ENCODE measurements around the gene UQCC5. TPM values are rescaled to one million over a fixed set of nuclear protein-coding genes. Genes with fewer than 3 reads are reported as not detected.

UQCC5 gene
- total RNA-seq, 2 donors from 2014 or later: 9.0 to 11.3 TPM

DNA sequence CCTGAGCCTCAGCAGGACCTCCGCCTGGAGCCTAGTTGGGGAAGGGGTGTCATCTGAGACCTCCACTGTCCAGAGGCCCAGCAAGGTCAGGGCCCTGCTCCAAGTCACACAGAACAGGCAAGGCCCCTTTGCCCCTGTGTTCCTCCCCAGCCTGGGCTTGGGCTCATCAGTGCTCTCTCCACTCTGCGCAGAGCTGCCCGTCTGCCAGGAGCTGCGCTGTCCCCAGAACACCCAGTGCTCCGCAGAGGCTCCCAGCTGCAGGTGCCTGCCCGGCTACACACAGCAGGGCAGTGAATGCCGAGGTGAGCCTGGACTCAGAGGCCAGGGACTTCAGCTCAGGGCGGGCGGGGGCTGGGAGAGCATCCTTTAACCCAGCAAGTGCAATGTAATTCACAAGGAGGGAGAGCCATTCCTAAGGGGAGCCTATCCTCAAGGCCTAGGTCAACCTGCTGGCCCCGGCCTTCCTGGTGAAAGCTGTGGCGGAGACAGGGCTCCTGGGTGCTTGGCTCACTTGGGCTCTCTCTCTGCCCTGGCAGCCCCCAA, 33.5 kb upstream of the UQCC5 start:
- Histone ChIP-seq H3K4me1 (no peaks in the 10 kb centered on the region), H3K36me3 (no peaks in the 10 kb centered on the region), H3K27ac (no peak overlapping the region), H3K27me3 (no peaks in the 10 kb centered on the region), H3K9ac (ENCODE audit: low read depth in 2 of 2, low read length in 2 of 2) (no peak overlapping the region), H3K9me3 (no peaks in the 10 kb centered on the region), H3K4me3 (no peak overlapping the region)
- intact Hi-C loops (cut with DNase I): no loop called here
- TF ChIP-seq, protein P1, sequence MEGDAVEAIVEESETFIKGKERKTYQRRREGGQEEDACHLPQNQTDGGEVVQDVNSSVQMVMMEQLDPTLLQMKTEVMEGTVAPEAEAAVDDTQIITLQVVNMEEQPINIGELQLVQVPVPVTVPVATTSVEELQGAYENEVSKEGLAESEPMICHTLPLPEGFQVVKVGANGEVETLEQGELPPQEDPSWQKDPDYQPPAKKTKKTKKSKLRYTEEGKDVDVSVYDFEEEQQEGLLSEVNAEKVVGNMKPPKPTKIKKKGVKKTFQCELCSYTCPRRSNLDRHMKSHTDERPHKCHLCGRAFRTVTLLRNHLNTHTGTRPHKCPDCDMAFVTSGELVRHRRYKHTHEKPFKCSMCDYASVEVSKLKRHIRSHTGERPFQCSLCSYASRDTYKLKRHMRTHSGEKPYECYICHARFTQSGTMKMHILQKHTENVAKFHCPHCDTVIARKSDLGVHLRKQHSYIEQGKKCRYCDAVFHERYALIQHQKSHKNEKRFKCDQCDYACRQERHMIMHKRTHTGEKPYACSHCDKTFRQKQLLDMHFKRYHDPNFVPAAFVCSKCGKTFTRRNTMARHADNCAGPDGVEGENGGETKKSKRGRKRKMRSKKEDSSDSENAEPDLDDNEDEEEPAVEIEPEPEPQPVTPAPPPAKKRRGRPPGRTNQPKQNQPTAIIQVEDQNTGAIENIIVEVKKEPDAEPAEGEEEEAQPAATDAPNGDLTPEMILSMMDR (IDR thresholded peaks at IDR 0.05): no peak
- DNase-seq: no peak

DNA sequence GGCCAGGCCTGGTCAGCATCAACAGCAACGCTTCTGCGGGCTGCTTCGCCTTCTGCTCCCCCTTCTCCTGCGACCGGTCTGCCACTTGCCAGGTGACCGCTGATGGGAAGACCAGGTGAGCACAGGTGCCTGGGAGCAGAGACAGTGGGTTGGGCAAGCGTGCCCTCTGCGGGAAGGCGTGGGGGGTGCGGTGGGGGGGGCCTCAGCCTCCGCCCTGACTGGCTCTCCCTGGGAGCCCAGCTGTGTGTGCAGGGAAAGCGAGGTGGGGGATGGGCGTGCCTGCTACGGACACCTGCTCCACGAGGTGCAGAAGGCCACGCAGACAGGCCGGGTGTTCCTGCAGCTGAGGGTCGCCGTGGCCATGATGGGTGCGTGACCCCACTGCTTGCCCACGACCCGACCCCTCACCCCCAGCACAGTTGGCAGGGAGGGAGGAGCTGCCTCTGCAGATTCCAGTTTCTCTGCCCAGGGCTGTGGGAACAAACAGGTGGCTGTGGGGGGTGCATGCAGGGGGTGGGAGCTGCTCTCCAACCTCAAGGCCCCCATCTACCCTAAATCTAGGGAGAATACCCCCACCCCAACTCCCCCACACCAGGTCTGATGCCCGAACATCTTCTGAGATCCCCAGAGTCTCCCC, 32.5 kb upstream of the UQCC5 start:
- Histone ChIP-seq H3K4me1 (no peaks in the 10 kb centered on the region), H3K36me3 (no peaks in the 10 kb centered on the region), H3K4me3 (no peak overlapping the region), H3K9me3 (no peaks in the 10 kb centered on the region), H3K27ac (no peak overlapping the region), H3K27me3 (no peaks in the 10 kb centered on the region), H3K9ac (ENCODE audit: low read depth in 2 of 2, low read length in 2 of 2) (no peak overlapping the region)
- intact Hi-C loops (cut with DNase I): no loop called here
- TF ChIP-seq, protein P1 (IDR thresholded peaks at IDR 0.05): no peak
- DNase-seq: no peak

DNA sequence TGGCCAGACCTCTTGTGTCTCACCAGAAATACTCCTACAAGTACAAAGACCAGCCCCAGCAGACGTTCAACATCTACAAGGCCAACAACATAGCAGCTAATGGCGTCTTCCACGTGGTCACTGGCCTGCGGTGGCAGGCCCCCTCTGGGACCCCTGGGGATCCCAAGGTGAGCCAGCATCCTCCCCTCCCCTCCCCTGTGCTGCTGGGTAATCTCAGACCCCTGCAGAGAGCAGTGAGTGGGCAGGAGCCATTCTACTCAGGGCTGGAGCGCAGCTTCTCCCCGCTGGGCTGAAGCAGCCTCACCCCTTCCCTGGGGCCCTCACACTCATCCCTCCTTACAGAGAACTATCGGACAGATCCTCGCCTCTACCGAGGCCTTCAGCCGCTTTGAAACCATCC, 31.4 kb upstream of the UQCC5 start:
- intact Hi-C loops (cut with DNase I): no loop called here
- no peak overlapping the region for H3K4me3 ChIP-seq
- DNase-seq: no peak
- TF ChIP-seq, protein P1 (IDR thresholded peaks at IDR 0.05): no peak
- no peak overlapping the region for H3K27ac ChIP-seq
- no peaks in the 10 kb centered on the region for H3K4me1 ChIP-seq
- H3K36me3 ChIP-seq: no peaks in the 10 kb centered on the region
- H3K27me3 ChIP-seq: no peaks in the 10 kb centered on the region
- H3K9ac ChIP-seq (ENCODE audit: low read depth in 2 of 2, low read length in 2 of 2): no peak overlapping the region
- no peaks in the 10 kb centered on the region for H3K9me3 ChIP-seq

DNA sequence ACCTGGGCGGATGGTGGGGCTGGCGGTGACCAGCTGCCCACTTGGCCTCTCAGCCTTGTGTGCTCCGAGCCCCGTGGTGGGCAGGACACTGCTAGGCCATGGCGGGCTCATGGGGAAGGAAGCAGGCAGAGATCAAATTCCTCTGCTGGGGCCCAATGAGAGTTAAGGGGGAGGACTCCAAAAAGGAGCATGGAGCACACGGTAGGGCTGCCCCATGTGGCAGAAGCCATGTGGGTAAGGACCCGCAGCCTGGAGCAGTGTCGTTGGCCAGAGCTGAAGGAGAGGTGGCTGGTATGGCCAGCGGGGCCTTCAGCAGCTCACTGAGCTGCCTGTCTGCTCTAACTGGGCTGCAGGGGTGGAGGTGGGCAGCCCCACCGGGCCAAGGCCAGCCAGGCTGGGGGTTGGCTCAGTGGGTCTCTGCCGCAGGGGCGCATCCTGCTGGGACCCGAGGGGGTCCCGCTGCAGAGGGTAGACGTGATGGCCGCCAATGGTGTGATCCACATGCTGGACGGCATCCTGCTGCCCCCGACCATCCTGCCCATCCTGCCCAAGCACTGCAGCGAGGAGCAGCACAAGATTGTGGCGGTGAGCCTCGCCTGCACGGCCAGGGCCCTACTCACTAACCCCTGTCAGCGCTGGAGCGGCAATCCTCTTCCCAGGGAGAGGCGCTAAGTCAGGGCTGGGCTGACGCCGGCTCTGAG, 30.0 kb upstream of the UQCC5 start:
- H3K36me3 ChIP-seq: no peaks in the 10 kb centered on the region
- intact Hi-C loops (cut with DNase I): no loop called here
- no peak overlapping the region for H3K27ac ChIP-seq
- no peaks in the 10 kb centered on the region for H3K4me1 ChIP-seq
- no peak overlapping the region for H3K4me3 ChIP-seq
- DNase-seq: no peak
- TF ChIP-seq, protein P1 (IDR thresholded peaks at IDR 0.05): no peak
- no peak overlapping the region for H3K9ac ChIP-seq (ENCODE audit: low read depth in 2 of 2, low read length in 2 of 2)
- no peaks in the 10 kb centered on the region for H3K9me3 ChIP-seq
- no peaks in the 10 kb centered on the region for H3K27me3 ChIP-seq

DNA sequence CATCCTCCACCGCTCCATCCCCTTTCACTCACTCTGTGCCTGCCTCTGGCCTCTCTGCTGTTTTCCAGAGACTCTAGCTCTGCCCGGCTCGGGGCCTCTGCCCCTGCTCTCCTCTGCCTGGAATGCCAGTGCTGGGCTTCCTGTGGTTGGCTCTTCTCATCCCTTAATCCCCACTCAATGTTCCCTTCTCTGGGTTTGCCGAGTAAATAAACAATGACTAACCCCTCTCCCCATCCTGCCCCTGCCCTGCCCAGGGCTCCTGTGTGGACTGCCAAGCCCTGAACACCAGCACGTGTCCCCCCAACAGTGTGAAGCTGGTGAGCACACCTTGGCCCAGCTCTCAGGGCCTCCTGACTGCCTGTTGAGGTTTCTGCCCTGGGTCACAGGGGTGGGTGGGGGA, 29.0 kb upstream of the UQCC5 start:
- H3K27me3 ChIP-seq: no peaks in the 10 kb centered on the region

More for the DNA sequence above, 29.0 kb upstream of the UQCC5 start:
- Histone ChIP-seq H3K4me3 (no peak overlapping the region), H3K9me3 (no peaks in the 10 kb centered on the region), H3K27ac (no peak overlapping the region), H3K4me1 (no peaks in the 10 kb centered on the region), H3K9ac (ENCODE audit: low read depth in 2 of 2, low read length in 2 of 2) (no peak overlapping the region), H3K36me3 (no peaks in the 10 kb centered on the region)
- no peak for DNase-seq
- intact Hi-C loops (cut with DNase I): no loop called here
- TF ChIP-seq, protein P1 (IDR thresholded peaks at IDR 0.05): no peak

All from colonic mucosa (tissue), 4 donors.